NOMO-1 (cell line): ENCODE measurements around the gene C16orf87.

Experiments
- DNase-seq, 2 experiments: peaks; one replicate each; lab custom pipeline; 2025; ENCODE audit not compliant: unreplicated experiment in 2 of 2; lab: John Stamatoyannopoulos, UW

Gene C16orf87

GRCh38 chr16:46844771-46845170, 13.8 kb upstream of the C16orf87 start:
- no peak for DNase-seq

GRCh38 chr16:46843898-46844642, 13.1 kb upstream of the C16orf87 start:
- peak in 1 of 2 experiments; percentile 43 for DNase-seq

- no peak for DNase-seq
Observed at GRCh38 chr16:46842192-46842895, 11.4 kb upstream of the C16orf87 start.

- DNase-seq, result no peak
Observed at GRCh38 chr16:46839986-46840443, 9.0 kb upstream of the C16orf87 start.

GRCh38 chr16:46836534-46837530, 5.9 kb upstream of the C16orf87 start:
- DNase-seq, result peak; percentile 26 to 56

GRCh38 chr16:46833460-46833800, 2.5 kb upstream of the C16orf87 start:
- DNase-seq, result no peak

GRCh38 chr16:46832757-46833459, 1.9 kb upstream of the C16orf87 start:
- DNase-seq, result no peak

GRCh38 chr16:46830417-46830901, 521 bp downstream of the C16orf87 start:
- no peak for DNase-seq

GRCh38 chr16:46828943-46829342, 2.0 kb downstream of the C16orf87 start:
- no peak for DNase-seq

GRCh38 chr16:46828292-46828691, 2.7 kb downstream of the C16orf87 start:
- no peak for DNase-seq

GRCh38 chr16:46826631-46827030, 4.3 kb downstream of the C16orf87 start:
- DNase-seq, result no peak

GRCh38 chr16:46822270-46822669, 8.7 kb downstream of the C16orf87 start:
- no peak for DNase-seq

GRCh38 chr16:46817961-46818360, 13.0 kb downstream of the C16orf87 start:
- no peak for DNase-seq

GRCh38 chr16:46814790-46815189, 16.2 kb downstream of the C16orf87 start:
- no peak for DNase-seq

- DNase-seq, result no peak
Observed at GRCh38 chr16:46813611-46814010, 17.4 kb downstream of the C16orf87 start.

- no peak for DNase-seq
Observed at GRCh38 chr16:46812781-46813540, 18.0 kb downstream of the C16orf87 start.

GRCh38 chr16:46811682-46812081, 19.3 kb downstream of the C16orf87 start:
- no peak for DNase-seq

- DNase-seq, result no peak
Observed at GRCh38 chr16:46808997-46809396, 22.0 kb downstream of the C16orf87 start.

GRCh38 chr16:46807336-46807735, 23.6 kb downstream of the C16orf87 start:
- DNase-seq, result no peak

- DNase-seq, result no peak
Observed at GRCh38 chr16:46803373-46803772, 27.6 kb downstream of the C16orf87 start.
